Neural crest cell (in vitro differentiated cells): ENCODE data around the gene KCNA3. TPM values are rescaled to one million over a fixed set of nuclear protein-coding genes. Genes with fewer than 3 reads are reported as not detected.

Experiments used
- DNase-seq: peaks from one replicate; pipeline ENCODE4 v3.0.0; 2021; ENCODE audit warnings: low read depth, mixed read lengths, low spot score
- H3K27ac Mint-ChIP-seq: one replicate; pipeline ENCODE4 v1.8.0; 2021; ENCODE audit warnings: mild to moderate bottlenecking, mixed read lengths; ENCODE audit not compliant: unreplicated experiment
- H3K27me3 Mint-ChIP-seq: 2 replicates; pipeline ENCODE4 v1.8.0; 2021; ENCODE audit warnings: low read depth, mild to moderate bottlenecking, mixed read lengths
- H3K36me3 Mint-ChIP-seq: 2 replicates; pipeline ENCODE4 v1.8.0; 2021; ENCODE audit warnings: low read depth, mild to moderate bottlenecking, mixed read lengths
- H3K4me1 Mint-ChIP-seq: 2 replicates; pipeline ENCODE4 v1.8.0; 2021; ENCODE audit warnings: mixed read lengths
- H3K4me3 Mint-ChIP-seq: one replicate; pipeline ENCODE4 v1.8.0; 2021; ENCODE audit warnings: mild to moderate bottlenecking, mixed read lengths
- H3K9me3 Mint-ChIP-seq: 2 replicates; pipeline ENCODE4 v1.8.0; 2021; ENCODE audit warnings: mixed read lengths
- total RNA-seq: library from RNA; stranded (reverse); gene quantifications from 2 replicates; pipeline ENCODE4 v1.2.1, GENCODE V29; 2021
- TF ChIP-seq, protein P1 (sequence below): fragments of 200-600 bp; sonication (generic); conservative IDR thresholded peaks from 2 replicates; pipeline ENCODE4 v1.5.0; 2021; ENCODE audit warnings: antibody characterized with exemption, mild to moderate bottlenecking

KCNA3 gene
- total RNA-seq, 1 donor from 2014 or later: 2.8 TPM

DNA sequence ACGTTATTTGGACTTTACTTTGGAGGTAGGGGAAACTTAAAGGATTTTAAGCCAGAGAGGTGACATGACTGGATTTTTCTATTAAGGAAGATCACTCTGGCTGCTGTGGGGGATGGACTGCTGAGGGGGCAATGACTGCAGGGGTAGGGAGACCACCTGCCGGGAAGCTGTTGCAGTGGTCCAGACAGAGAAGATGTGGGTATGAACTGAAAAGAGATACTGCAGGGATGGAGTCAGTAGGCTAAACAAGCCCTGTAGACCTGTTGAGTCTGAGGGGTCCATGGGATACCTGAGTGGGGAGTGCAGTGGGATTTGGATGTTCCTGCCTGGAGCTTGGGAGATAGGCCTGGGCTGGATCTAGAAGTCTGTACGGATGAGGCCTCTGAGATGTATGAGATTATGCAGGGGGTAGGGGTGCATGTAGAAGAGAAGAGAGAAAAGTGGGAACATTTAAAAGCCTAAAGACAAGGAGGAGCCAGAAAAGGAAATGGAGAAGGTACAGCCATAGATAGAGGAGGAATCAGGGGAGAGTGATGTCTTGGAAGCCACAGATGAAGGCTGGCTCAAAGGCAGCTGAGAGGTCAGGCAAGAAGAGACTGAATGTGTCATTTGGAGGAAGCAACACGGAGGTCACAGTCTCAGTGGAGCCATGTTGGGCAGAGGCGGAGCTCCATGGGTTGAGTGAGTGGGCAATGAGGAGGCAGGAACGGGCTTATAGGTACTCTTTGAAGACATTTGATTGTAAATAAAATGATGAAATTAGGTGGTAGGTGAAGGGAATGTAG lies 42.7 kb downstream of the KCNA3 start:
- Mint-ChIP-seq H3K9me3 (no peaks in the 10 kb centered on the region), H3K27me3 (peaks cover 40% of the 10 kb centered on the region), H3K4me3 (no peak overlapping the region), H3K4me1 (no peaks in the 10 kb centered on the region), H3K36me3 (no peaks in the 10 kb centered on the region), H3K27ac (no peak overlapping the region)
- TF ChIP-seq, protein P1, sequence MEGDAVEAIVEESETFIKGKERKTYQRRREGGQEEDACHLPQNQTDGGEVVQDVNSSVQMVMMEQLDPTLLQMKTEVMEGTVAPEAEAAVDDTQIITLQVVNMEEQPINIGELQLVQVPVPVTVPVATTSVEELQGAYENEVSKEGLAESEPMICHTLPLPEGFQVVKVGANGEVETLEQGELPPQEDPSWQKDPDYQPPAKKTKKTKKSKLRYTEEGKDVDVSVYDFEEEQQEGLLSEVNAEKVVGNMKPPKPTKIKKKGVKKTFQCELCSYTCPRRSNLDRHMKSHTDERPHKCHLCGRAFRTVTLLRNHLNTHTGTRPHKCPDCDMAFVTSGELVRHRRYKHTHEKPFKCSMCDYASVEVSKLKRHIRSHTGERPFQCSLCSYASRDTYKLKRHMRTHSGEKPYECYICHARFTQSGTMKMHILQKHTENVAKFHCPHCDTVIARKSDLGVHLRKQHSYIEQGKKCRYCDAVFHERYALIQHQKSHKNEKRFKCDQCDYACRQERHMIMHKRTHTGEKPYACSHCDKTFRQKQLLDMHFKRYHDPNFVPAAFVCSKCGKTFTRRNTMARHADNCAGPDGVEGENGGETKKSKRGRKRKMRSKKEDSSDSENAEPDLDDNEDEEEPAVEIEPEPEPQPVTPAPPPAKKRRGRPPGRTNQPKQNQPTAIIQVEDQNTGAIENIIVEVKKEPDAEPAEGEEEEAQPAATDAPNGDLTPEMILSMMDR: no peak
- DNase-seq: no peak

DNA sequence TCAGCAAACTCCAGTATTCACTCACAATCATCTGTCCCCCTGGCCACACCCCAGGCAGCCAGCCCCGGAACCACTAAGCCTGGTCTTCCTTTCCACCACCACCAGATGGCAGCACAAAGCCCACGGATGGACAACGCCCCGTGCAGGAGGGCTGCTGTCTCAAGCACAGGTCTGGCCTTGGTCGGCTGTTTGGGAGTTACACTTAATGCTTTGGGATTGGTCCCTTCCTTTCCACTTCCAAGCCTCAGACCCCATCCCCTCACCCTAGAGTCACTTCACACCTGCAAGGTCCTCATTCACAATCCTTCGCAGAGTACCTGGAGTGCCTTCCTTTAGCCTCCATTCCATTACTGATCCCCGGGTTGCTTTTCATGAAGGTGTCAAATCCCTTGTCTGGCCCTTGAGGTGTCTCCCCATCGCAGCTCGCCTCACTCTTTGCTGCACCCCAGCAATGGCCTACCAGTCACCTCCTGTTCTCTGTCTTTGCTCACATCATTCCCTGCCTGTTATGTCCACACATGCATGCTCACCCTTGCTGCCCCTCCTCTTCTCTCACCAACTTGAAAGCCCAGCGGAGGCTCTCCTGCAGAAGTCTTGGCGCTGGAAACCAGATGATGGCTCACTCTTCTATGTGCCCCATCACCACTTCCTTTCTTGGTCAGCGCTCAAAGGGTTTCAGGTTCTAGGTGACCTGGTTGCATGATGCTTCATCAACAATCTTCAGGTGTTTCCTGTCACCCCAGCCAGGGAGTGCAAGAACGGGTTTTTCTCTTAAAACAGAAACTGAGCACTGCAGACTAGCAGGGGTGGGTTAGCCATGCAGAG lies 43.7 kb downstream of the KCNA3 start:
- Mint-ChIP-seq H3K27me3 (peaks cover 47% of the 10 kb centered on the region), H3K4me1 (no peaks in the 10 kb centered on the region), H3K4me3 (no peak overlapping the region), H3K9me3 (no peaks in the 10 kb centered on the region), H3K27ac (no peak overlapping the region), H3K36me3 (no peaks in the 10 kb centered on the region)
- TF ChIP-seq, protein P1: peak; percentile 85
- peak; percentile 83 for DNase-seq

DNA sequence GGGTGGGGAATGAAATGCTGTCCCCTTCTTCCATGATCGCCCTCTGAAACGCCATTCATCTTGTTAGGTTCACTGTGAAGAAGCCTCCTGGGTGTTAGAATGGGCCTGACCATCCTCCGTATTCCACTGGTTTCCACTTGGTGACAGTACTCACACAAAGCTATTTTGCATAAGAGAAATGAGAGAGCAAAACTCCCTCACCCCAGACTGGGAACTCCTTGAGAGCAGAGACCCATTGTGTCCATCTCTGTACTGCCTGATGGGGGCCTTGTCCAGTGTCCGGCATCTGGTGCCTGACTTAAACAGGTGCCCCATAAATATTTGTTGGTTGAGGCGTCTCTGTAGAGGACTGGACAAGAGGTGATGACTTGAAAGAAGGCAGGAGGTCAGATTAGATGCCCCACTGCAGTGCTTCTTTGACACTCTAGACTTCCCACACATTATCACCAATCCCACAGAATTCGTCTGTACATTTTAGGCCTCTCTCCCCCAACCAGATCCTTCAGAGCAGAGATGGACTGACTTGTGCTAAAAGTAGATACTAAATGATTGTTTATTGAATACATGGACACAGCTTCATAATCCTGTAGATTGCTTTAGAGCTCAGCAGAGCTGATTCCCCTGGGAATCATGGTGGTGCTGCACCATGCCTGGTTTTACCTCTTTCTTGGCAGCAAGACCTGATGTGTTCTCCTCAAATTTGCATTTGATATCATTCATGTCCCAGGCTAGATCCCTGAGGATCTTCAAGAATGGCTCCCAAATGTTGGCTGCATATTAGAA lies 46.2 kb downstream of the KCNA3 start:
- H3K27ac Mint-ChIP-seq: no peak overlapping the region
- H3K9me3 Mint-ChIP-seq: no peaks in the 10 kb centered on the region
- no peak overlapping the region for H3K4me3 Mint-ChIP-seq
- DNase-seq: no peak
- TF ChIP-seq, protein P1: no peak
- no peaks in the 10 kb centered on the region for H3K36me3 Mint-ChIP-seq
- H3K27me3 Mint-ChIP-seq: peaks cover 59% of the 10 kb centered on the region
- no peaks in the 10 kb centered on the region for H3K4me1 Mint-ChIP-seq

DNA sequence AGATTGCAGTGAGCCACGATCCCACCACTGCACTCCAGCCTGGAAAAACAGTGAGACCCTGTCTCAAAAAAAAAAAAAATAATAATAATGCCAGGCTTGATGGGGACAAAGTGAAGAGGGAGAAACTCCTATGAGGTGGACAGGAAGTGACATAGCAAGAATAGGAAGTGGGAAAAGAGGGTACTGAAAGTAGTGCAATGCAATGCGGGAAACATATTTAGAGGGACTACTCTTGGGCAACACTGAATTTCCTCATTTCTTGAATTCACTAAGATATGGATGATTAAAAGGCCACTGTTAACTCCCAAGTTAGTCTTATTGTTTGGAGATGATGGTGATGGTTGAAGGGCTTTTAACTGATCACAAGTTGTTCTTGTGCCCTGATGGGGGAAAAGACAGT lies 47.0 kb downstream of the KCNA3 start:
- Mint-ChIP-seq H3K4me3 (no peak overlapping the region), H3K9me3 (no peaks in the 10 kb centered on the region), H3K27me3 (peaks cover 61% of the 10 kb centered on the region), H3K27ac (no peak overlapping the region), H3K4me1 (no peaks in the 10 kb centered on the region), H3K36me3 (no peaks in the 10 kb centered on the region)
- TF ChIP-seq, protein P1: no peak
- DNase-seq: no peak

DNA sequence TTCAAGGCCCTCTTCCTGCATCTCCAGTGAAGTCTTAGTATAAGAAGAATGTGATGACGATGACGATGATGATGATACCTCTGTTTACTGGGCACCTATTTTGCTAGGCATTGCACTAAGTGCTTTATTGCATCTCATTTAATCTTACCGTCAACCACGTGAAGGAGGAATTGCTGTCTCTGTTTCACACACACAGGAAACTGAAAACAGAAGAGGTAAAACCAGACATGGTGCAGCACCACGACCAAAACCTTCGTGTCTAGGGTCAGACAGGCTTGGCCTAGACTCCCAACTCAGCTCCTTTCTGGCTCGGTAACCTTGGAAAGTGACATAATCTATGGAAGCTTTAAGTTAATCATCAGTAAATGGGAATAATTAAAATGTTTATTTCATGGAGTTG lies 47.9 kb downstream of the KCNA3 start:
- no peak overlapping the region for H3K27ac Mint-ChIP-seq
- no peaks in the 10 kb centered on the region for H3K36me3 Mint-ChIP-seq
- DNase-seq: no peak
- no peak overlapping the region for H3K4me3 Mint-ChIP-seq
- TF ChIP-seq, protein P1: no peak
- H3K27me3 Mint-ChIP-seq: peaks cover 70% of the 10 kb centered on the region
- no peaks in the 10 kb centered on the region for H3K4me1 Mint-ChIP-seq
- H3K9me3 Mint-ChIP-seq: no peaks in the 10 kb centered on the region

Other genes starting within 250 kb of the KCNA3 start
- not detected in 2 replicates for gene PROK1, start 223.8 kb downstream of the KCNA3 start, total RNA-seq
- not detected in 2 replicates for gene KCNA10, start 155.8 kb downstream of the KCNA3 start, total RNA-seq
- gene KCNA2, start 68.6 kb downstream of the KCNA3 start, total RNA-seq: 2.5 and 2.8 TPM in 2 replicates
- not detected in 2 replicates for gene CD53, start 198.2 kb upstream of the KCNA3 start, total RNA-seq